GM21529 (cell line): ENCODE data around the gene MYG1.

Source experiments
- ATAC-seq: cut with Tn5 transposase; IDR thresholded peaks from one replicate; pipeline ENCODE4 v1.9.1; 2021; ENCODE audit not compliant: unreplicated experiment

The MYG1 gene

GRCh38 chr12:53352331-53353256 is 53.1 kb downstream of the MYG1 start:
- peak; percentile 95 for ATAC-seq

- no peak for ATAC-seq
These were observed 53.8 kb downstream of the MYG1 start for GRCh38 chr12:53353257-53353655.

GRCh38 chr12:53355121-53355520 is 55.6 kb downstream of the MYG1 start:
- ATAC-seq: no peak
